AG09309 (cell line): ENCODE measurements around the gene TMBIM4.

Source experiments
- DNase-seq: peaks from one replicate; pipeline ENCODE4 v3.0.0-alpha.2; 2010; ENCODE audit warnings: low read depth
- H3K4me3 ChIP-seq: 2 replicates; pipeline ENCODE4 v1.5.1; 2011; ENCODE audit warnings: mild to moderate bottlenecking, low read depth, low read length, moderate library complexity; ENCODE audit not compliant: control insufficient read depth
- CTCF ChIP-seq: IDR thresholded peaks from 2 replicates; pipeline ENCODE4 v1.5.1; 2011; ENCODE audit warnings: mild to moderate bottlenecking, low read depth, low read length, inconsistent platforms; ENCODE audit not compliant: insufficient read depth, control insufficient read depth; ENCODE audit errors: missing control alignments

TMBIM4 gene

GRCh38 chr12:66152732-66153131, 17.1 kb downstream of the TMBIM4 start:
- TF ChIP-seq CTCF = no peak
- peak; percentile 17 for DNase-seq
- H3K4me3 ChIP-seq = no peak overlapping the region

GRCh38 chr12:66149702-66150398, 19.9 kb downstream of the TMBIM4 start:
- no peak for DNase-seq
- H3K4me3 ChIP-seq = no peak overlapping the region
- TF ChIP-seq CTCF = peak; percentile 13

DNA sequence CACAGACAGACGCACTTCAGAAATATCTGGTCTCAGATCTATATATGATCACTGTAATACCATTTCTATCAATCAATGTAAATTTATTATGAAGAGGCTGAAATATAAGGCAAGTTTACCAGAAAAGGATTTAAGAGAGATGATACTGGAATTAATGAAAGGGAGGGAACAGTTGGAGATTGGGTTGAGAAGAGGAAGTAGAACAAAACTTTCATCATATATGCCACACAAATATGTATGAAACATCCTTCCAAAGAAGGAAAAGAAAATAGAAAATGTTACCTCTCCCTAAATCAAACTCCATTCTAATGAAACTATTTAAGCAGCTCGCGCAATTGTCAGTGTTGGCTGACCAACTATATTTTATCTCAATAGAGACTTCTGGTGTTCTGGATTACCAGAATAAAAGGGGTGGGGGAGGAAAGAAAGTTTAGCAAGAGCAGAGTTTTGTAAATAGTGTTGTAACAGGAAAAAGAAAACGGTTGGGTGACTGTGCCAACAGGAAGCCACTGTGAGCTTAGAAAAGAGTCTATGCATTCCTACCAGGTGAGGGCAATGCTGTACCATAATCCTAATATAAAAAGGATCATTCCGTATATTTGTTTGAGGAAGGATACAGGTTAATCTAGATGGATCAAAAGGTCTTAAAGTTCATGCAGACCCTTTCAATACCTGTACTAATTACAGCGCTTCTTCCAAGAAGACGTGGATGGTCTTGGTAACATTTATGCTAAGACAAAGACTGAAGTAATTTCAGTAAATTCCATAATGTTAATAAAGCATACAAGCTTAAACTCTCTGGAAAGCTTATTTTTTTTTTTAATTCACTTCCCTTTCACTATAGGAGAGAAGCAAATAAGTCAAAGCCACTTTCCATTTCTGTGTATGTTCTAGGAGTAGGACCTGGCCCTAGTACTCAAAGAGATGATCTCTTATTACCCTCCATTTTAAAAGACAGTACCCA, 24.7 kb downstream of the TMBIM4 start:
- TF ChIP-seq CTCF = peak; percentile 58
- no peak overlapping the region for H3K4me3 ChIP-seq
- peak; percentile 43 for DNase-seq

DNA sequence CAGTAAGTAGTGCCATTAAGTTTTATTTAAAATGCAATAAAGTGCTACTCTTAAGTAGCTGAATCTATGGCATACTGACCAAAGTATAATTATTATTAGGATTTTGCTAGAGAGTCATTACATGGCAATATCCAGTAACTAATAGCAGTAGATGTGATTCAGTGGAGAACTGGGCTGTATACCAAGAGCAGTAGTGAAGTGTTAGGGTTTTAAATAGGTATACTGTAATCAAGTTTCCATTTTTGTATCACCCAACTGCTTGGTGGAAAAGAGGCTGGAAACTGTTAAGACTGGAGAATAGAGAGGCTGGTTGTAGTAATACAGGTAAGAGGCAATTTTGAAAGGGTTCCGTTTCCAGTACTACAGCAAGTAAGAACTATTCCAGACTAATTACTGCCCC, 25.9 kb downstream of the TMBIM4 start:
- no peak overlapping the region for H3K4me3 ChIP-seq
- DNase-seq = no peak
- TF ChIP-seq CTCF = no peak

- no peak overlapping the region for H3K4me3 ChIP-seq
- DNase-seq = no peak
- no peak for TF ChIP-seq CTCF
Observed at GRCh38 chr12:66142826-66143225, 27.0 kb downstream of the TMBIM4 start.

- no peak for TF ChIP-seq CTCF
- no peak overlapping the region for H3K4me3 ChIP-seq
- no peak for DNase-seq
Observed at GRCh38 chr12:66141299-66141698, 28.5 kb downstream of the TMBIM4 start.
